ENCODE data around the gene RAB31.

GRCh38 chr18:9720327-9720726 is 12.2 kb downstream of the RAB31 start:
- TF ChIP-seq CTCF (conservative IDR thresholded peaks at IDR 0.05 in 1 of 2, IDR thresholded peaks at IDR 0.05 in 1 of 2; ENCODE audit: extremely low read depth in 1 of 2, insufficient read depth in 1 of 2, low read depth in 1 of 2, low read length in 2 of 2) (no peak), EZH2 (IDR thresholded peaks at IDR 0.05; ENCODE audit: borderline replicate concordance, low read length) (no peak)
